Measurements from ENCODE around the gene GPR34.
A peak's percentile ranks its signal among the peaks of the same experiment; 100 is the strongest.
"Not testable (repeated sequence)": the region's sequence is repeated elsewhere in the genome, so short reads cannot be mapped to it uniquely, and the experiment has no call there.

Gene GPR34

DNA sequence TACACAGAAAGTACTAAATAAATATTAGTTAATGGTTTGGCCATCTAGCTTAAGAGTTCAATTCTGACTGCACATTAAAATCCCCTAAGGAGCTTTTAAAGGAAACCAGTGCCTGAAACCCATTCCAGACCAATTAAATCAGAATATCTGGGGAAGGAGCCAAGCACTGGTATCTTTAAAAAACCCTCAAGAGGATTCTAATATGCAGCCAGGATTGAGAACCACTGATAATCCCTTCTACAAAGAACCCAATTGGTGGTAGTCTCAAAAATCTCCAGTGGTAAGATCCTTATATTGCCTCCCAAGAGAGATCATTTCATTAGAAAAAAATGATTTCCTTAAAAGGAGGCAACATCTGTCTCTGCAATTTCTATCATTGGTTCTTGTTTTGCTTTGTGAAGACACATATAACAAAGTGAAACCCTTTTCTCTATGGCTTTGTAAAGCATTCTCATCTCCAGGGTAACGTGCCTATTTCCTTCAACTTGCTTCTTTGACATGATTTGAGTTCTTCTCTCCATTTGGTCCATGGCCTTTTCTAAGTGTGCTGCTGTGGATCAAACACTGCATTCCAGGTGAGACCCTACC is 3.5 kb downstream of the GPR34 start:
- no peak for DNase-seq (ENCODE audit: low read depth in 2 of 3, low spot score in 2 of 3)

DNA sequence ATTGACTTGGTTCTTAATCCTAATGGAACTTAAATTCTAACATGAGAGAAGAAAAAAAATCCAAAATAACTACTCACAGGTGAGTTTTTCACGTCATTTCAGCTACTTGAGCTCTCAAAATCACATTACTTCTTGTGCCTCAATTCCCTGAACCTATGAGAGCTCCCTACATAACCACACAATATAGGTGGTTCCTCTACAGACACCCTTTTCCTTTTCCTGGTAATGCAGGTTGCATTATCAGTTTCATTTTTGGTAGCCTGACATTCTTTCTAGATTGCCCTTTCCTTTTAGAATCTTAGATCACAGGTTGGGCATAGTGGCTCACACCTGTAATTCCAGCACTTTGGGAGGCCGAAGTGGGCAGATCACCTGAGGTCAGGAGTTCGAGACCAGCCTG is 4.3 kb downstream of the GPR34 start:
- DNase-seq (ENCODE audit: low read depth in 2 of 3, low spot score in 2 of 3), result no peak

DNA sequence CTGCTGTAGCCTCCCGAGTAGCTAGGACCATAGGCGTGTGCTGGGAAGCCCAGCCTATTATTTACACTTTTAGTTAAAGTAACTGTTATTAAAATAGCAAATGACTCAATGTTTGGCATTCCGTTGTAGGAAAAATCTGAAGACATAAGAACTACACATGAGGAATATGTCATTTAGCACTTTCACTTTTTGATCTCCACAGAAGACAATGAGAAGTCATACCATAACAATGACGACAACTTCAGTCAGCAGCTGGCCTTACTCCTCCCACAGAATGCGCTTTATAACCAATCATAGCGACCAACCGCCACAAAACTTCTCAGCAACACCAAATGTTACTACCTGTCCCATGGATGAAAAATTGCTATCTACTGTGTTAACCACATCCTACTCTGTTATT is 6.7 kb downstream of the GPR34 start:
- no peak for DNase-seq (ENCODE audit: low read depth in 2 of 3, low spot score in 2 of 3)

DNA sequence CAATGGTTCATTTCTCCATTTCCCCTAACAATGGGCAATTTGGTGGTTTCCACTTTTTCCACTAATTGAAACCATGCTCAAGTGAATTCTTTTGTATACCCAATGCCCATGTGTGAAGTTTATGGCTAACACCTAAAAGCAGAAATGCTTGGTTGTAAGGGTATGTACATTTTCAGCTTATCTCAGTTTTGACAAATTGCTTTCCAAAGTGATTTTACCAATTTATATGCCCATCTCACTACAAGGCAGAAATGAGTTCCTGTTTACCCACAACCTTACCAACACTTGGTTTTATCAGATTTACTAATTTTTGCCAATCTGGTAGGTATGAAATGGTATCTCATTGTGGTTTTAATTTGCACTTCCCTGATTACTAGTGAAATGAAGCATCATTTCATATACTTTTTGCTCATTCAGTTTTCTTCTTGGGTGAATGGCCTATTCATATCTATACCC is 14.8 kb downstream of the GPR34 start:
- DNase-seq (ENCODE audit: low read depth in 2 of 3, low spot score in 2 of 3), result no peak

DNA sequence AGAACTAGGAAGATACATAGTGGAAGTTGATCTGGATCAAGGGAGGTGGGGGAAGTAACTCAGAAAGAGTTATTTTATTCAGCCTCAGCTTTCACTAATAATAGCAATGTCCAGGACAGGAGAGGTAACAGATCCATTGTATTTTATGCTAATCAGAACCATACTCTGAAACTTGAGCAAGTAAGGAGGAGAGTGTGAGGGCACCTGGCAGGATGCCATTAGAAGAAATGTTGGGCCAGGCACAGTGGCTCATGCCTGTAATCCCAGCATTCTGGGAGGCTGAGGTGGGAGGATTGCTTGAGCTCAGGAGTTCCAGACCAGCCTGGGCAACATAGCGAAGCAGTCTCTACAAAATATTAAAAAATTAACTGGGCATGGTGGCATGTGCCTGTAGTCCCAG is 16.3 kb downstream of the GPR34 start:
- no peak for DNase-seq (ENCODE audit: low read depth in 2 of 3, low spot score in 2 of 3)

DNA sequence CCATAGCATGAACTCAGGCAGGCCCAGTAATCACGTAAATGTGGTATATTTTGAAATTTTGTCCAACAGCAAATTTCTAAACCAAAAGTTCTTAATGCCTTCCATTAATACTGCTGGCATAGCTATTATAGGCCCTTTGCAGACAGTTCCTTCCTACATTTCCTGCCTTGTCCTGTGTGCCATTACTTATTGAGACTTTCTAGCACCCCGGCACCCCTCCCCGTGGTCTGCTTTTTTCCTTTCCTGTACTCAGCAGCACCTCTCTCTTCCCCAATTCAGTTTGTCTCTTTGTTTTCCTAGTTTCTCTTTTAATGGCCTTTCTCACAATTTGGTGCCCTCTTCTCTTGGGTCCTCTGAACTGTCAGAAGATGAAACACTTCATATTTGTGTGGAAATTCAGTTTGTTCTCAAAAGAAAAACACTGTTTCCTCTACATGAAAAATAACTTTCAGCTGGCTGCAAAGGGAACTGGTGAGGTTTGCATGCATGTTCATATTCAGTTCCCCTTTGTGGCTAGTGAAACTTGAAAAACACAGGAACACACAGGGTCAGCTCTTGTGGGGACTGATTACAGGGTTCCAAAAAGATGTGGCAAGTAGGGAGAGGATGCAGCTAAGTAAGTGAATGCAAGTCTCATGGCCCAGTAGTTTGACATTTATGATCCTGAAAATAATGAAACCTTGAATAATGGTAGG is 17.1 kb downstream of the GPR34 start:
- DNase-seq (ENCODE audit: low read depth in 2 of 3, low spot score in 2 of 3), result no peak

DNA sequence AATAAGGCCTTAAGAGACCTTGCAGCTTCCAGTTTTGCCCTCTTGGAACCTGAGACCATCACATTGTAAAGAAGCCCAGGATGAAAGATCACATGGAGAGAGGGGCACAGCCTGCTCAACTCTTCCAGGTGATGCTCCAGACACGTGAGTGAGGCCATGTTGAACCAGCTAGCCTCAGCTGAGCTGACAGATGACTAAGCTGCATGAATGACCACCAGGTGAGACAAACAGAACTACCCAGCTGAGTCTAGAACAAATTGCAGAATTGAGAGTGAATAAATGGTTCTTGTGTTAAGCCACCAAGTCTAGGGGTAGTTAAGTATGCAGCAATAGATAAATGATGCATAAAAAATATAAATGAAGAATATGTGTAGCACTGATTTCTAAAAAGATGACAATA is 18.4 kb downstream of the GPR34 start:
- DNase-seq (ENCODE audit: low read depth in 2 of 3, low spot score in 2 of 3), result no peak

DNA sequence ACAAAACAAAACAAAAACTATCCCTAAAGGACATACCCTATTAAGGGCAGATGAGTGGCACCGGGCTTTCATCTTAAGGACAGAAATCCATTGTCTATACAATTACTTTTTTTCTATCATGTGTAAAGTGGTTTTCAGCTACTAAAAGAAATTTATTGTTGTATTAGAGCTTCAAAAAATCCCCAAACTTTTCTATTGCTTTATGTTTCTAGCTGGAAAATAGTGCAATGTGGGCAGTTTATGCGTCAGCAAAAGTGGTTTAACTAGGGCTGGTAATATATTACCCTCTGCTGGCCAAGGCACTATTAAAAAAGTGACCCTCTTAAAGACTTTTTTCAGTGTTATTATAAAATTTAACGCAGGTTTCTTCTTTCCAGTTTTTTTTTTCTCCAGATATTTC is 19.7 kb downstream of the GPR34 start:
- no peak for DNase-seq (ENCODE audit: low read depth in 2 of 3, low spot score in 2 of 3)

DNA sequence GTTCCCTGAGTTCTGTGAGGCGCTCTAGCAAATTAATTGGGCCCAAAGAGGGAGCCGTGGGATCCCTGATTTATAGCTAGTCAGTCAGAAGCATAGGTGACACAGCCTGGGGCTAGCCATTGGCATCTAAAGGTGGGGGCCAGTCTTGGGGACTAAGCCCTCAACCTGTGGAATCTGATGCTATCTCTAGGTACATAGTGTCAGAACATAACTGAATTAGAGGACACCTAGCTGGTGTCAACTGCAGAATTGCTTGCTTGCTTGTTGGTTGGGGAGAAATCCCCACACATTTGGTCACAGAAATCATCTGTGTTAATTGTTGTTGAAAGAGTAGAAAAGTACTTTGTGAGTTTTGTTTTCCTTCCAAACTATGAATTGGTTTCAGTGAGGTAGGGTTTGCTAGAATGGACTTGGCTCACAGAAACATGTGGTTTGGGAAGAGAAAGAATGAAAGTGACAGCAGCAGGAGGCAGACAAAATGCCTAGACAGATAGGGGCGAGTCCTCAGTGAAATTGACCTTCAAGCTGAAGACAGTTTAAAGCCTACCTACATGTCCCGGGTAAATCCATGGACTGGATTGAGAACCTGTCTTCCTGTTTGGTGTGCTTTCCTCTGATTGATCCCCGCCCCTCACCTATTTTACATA is 22.4 kb downstream of the GPR34 start:
- DNase-seq (ENCODE audit: low read depth in 2 of 3, low spot score in 2 of 3), result no peak

DNA sequence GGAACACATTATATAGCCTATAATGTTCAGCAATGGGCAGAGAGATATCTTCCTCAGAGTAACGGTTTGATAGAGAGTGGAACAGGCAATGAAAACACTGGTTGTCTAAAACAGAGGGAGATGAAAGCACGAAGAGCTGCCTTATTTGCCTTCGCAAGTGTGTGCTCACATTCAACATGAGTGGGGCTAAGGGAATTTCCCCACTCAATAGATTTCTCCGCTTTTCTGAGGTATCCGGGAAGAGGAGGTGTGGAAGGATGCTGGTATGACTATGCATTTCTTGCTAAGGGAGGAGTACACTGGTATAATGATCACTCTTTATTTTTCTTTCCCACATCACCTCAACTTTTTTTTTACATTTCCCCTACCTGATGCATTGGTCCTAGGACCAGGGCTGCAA is 27.4 kb downstream of the GPR34 start:
- no peak for DNase-seq (ENCODE audit: low read depth in 2 of 3, low spot score in 2 of 3)

DNA sequence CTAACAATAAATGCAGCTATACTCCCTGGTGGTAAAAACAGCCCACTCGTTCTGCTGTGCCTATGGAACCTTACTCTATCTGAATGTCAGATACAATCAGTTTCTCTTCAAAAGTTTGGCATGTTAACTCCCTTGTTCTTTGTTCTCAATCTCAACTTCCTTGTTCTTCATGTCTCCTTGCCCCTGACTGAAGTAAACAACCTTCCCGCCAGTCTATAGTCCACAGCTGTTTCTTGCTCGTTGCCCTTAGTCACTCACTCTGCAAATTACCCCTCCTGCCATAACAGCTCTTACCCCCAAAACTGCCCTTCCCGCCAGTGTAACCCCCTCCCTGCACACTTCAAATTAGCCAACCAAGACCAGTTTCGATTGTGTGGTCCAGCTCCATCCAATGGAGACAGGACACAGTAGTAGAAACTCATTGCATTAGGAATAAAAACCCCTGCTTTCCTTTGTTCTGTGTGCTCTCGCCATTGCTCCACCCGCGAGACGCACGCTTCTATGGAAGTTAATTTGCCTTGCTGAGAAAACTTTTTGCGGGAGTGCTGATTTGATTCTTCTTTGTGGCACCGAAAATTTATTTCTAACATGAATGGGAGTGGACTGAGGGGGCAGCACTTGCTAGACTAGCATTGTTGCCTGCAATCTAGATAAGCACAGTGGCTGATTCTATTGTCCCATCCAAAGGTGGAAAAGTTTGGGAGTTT is 28.1 kb downstream of the GPR34 start:
- DNase-seq (ENCODE audit: low read depth in 2 of 3, low spot score in 2 of 3), result no peak

DNA sequence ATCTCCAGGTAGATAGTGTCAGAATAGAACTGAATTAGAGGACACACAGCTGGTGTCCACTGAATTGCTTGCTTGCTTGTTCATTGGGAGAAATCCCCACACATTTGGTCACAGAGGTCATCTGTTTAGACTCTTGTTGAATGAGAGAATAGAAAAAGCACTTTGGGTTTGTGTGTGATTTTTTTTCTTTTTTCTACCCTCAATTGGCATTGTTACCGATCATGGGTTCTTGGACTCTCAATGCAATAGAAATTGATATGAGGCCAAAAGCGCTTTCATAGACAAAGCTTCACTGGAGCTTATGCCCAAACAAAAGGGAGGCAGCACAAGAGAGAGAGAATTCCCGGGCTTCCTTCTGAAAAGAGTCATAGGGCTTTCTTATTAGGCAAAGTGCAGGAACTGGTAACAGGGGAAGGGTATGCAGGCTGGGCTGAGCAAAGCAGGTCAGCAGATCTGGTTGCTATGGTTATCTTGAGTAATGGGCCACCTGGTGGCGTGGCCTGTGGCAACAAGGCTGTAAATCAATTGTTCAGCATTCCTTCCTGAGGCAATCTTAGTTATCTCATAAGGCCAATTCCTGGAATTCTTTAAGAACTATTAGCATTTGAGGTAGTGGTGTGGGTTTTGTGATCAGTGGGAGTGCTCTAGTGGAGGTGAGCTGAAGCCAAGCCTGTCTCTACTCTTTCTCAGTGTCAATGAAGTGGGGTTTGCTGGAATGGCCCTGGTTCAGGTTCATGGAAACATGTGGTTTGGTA is 29.9 kb downstream of the GPR34 start:
- no peak for DNase-seq (ENCODE audit: low read depth in 2 of 3, low spot score in 2 of 3)

DNA sequence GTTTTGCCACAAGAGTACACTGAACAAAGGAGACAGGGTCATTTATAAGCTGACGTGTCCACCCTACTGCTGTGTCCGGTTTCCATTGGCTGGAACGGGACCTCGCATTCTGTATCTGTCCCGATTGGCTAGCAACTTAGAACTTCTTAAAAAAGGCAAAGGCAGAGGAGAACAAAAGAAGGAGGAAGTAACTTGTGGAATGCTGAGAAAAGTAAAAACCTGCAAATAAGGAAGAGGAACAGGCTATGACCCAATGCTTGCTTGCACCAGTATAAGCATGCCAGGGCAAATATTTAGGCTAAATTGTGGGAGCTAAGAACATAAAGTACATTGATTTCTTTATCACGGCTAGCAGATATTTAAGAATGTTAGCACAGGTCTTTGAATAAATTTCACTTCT is 30.8 kb downstream of the GPR34 start:
- not testable (repeated sequence) for DNase-seq (ENCODE audit: low read depth in 2 of 3, low spot score in 2 of 3)

DNA sequence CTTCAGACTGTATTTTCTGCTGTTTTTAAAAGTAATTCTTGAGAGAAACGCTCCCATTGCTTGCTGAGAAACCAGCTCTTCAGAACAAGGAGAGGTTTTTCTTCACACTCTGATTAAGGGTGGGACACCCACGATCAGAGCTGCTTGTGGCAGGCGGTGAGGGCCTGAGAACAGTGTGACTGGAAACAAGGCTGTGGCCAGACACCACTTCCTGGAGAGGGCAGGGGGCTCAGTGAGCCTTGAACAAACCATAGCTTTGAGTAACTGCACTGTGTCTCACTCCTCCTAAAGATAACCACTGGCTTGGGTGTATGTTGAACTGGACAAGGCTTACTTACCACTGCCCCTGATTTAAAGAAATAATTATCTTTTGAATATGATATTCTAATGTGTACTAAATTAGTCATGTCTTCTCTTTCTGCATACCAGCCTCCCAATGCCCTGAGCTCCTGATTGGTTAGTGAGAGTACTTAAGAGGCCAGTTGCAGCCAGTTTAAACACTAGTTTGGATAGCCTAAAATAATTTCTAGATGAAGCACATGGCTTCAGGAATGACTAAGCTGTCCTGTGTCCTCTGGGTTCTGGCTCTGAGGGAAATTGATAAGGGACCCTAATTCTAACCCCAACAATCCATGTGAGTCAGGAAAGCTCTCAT is 31.5 kb downstream of the GPR34 start:
- peak in 1 of 3 experiments; percentile 42 for DNase-seq (ENCODE audit: low read depth in 2 of 3, low spot score in 2 of 3)

DNA sequence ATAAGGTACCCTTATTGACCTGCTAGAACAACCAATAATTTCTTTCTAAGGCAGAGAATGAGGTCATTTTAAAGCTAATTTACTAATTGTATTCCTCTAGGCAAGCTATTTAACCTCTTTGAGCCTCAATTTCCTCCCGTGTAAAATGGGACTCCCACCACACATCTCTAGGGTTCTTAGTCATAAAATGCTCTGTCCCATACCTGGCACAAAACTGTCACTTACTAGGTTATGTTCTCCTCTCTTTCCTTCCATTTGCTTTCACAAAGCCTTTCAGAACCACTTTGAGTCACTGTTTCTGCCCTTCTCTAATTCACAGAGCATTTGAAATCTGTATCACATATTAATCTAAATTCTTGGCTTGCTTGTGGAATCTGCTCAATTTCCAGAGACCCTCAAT is 32.8 kb downstream of the GPR34 start:
- DNase-seq (ENCODE audit: low read depth in 2 of 3, low spot score in 2 of 3), result no peak

DNA sequence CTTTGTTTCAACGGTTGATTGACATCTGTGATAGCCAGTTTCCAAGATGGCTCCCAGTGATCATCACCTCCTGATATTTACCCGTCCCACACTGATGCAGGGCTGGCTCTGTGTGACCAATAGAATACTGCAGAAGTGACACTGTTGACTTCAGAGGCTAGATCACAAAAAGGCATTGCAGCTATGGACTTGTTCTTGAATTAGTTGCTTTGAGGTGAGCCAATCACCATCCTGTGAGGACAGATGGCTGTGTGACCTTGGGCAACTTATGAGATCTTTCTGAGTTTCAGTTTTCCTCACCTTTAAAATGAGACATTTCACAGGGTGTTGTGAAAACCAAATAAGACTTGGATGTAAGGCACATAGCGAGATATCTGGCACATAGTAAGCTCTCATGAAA is 33.4 kb downstream of the GPR34 start:
- no peak for DNase-seq (ENCODE audit: low read depth in 2 of 3, low spot score in 2 of 3)

DNA sequence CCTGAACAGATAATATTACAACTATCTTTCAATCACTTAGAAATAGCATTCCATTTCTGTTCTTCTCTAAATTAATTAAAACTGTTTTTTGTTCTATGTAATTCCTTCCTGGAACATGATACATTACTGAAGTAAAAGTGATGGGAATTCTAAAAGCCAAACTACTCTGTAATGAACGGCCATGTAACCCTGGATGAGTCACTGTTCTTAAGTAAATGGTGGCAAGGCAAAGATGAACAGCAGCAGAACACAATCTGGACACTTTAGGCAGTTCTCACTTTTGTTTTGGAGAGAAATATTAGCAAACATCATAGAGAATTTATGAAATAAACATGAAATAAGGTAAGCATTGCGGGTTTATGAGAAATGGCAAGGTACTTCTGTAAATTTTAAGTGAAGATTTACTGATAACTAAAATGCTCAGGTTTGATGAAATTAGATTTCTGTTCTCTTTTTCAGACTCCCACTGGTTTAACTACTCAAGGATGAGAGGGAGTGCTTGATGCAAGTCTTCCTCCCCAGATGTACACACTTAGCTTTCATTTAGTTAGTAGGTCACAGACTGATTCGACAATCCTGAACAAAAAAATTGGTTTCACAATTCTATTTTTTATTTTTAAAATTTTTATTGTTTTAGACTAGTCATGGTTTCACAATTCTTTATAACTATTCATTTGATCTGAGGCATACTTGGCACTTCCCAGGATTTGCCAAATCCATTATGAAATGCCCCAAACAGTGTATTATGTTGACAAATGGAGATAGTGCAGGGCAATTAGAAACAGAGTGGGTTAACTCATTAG is 34.2 kb downstream of the GPR34 start:
- DNase-seq (ENCODE audit: low read depth in 2 of 3, low spot score in 2 of 3), result no peak

DNA sequence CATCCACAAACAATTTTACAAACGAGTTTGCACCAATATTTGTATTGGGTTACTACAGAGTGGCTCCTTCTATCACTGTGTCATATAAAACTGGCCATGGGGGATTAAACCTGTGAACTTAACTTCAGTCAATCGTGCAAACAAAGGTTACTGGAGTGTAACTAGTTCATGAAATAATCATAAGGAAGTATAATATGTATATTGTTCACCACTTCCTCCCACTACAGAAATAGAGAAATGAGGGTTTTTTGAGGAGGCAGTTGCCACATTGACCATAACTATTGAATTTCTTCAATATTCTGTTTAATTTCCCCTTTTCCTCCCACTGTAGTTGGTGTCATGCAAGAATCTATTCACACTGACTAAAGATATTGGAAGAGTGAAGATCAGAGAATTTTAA is 35.1 kb downstream of the GPR34 start, which contains the start of gene GPR82:
Gene GPR82 (plus strand): TSS at position 356 of the 400 bp plus-strand sequence. CDS start 2,846 bp downstream, outside the sequence.
- DNase-seq (ENCODE audit: low read depth in 2 of 3, low spot score in 2 of 3), result no peak

DNA sequence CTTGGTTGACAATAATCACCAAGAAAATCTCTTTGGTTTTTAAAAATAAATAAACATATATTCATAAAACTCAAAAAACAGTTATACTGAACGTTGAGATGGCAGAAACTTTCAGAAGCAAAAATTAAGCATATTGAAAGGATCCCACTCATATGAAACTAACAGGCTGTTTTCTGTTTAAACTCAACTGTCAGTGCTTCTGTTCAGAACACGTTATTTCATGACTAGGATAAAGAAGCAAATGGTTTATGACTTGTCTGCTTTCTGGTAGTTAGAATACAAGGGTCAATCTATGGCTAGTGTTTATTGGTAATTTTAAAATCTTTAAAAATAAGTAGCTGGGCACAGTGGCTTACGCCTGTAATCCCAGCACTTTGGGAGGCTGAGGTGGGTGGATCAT is 39.4 kb downstream of the GPR34 start:
- no peak for DNase-seq (ENCODE audit: low read depth in 2 of 3, low spot score in 2 of 3)

DNA sequence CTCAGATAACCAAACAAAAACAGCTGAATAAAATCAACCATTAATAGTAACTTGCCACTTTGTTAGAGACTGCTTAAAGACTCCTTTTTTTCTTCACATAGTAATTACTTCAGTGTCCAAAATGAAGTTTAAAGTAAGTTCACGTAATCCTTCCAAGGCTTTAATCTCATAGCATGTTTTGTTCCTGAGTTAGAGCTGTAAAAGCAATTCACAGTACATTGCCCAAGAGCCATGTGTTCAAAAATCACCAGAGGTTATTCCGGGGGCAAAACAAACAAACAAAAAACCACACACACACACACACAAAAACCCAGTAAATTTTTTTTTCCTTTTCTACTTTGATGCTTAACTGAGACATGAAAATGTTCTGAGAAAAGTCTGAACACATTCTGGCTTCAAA is 41.3 kb downstream of the GPR34 start:
- no peak for DNase-seq (ENCODE audit: low read depth in 2 of 3, low spot score in 2 of 3)
